ENCODE results near the gene MAGEB18.

The MAGEB18 gene

DNA sequence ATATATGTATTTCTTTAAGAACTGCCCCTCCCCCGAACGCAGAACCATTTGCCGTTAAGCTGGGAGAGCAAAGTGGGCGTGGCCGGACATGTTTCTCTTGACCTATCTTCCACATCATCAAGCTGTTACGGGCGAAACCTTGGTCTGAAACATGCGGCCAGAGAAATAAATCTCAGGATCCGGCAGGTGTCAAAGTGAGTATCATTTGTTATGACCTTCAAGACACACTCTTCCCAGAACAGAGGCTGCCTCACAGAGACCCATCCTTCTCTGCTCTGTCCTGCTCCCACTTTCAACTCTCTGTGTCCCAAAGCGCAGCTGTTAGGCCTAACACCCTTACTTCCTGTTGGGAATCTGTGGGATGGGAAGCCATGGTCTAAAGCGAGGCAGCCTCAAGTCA is at the start of gene MAGEB18:
Gene MAGEB18 (plus strand): TSS at position 70 of the 400 bp plus-strand sequence. CDS start 643 bp downstream, outside the sequence.
- DNase-seq = no peak

DNA sequence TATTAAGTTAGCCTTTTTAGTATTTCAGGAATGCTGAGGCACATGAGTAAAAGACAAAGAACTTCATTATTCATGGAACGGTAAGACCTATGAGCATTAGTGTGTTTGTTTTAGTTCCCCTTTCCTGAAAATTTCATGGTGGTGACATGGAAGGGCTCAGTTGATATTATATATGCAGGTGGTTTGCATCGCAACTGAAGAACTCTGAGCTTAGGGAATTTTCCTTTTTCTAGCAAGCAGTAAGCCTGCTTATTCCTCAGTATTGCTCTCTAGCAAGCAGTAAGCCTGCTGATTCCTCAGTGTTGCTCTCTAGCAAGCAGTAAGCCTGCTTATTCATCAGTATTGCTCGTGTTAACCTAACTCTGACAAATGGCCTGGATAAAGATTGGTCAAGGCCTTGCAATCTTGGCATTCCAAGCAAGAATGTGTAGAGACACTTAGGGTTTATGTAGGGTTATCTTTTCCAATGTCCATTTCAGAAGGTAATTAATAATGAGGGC is 37.7 kb upstream of the MAGEB18 start:
- no peak for DNase-seq

DNA sequence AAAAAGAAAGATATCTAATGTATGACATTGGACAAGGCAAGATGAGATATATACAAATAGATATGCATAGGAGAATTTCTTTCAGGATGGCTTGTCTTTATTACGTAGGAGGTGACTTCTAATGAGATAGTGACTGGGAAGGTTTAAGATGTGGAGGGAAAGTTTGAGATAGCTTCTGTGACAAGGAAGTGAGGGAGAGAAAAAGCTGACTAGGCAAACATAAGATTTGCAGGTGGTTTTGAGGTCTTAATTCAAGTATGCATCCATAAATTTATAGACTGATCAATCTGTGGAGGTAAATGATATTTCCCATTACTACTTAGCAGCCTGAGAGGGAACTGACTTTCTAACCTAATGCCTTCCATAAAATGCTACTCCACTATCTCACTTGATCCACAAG is 29.0 kb upstream of the MAGEB18 start:
- DNase-seq = no peak

DNA sequence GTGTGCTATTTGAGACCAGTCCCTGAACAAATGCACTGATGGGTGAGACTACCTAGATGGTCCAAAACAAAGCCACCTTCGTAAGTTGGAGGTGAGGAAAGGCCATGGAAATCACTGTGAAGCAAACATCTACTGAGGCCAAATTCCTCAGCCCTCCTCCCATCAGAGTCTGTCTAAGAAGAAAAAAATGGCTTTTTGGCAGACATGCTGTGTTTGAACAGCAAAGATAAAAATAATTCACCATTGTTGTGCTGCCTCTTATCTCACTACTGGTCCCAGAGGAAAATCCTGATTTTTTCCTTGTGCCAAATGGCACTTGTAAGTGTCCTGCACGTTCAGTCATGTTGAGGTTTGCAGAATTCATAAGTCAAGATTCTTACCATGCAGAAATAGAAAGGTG is 7.9 kb downstream of the MAGEB18 start:
- DNase-seq = no peak

DNA sequence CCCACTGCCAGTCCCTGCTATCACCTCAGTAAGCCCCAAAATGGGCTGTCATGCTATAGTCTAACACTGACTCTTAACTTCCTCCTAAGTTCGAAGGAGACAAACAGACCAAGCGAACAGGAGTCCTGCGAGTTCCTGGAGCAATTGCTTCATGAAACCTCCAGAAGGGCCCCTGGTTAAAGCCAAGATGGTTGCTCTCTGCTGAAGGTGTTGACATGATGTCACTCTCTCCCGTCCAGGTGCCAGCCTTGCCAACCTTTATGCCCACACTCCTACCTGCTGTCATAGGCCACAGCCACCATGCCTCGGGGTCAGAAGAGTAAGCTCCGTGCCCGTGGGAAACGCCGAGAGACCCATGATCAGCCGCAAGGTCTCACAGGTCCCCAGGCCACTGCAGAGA is 22.2 kb downstream of the MAGEB18 start, which contains the start of gene MAGEB6B:
Gene MAGEB6B (plus strand): TSS at position 301 of the 400 bp plus-strand sequence. CDS start 0 bp downstream, at position 301.
- no peak for DNase-seq
